BLaER1 treated with 17β-estradiol and CSF1 and Interleukin-3, amounts not matched to agents 10 nM and 100 nM (cell line): ENCODE data around the gene BABAM1.

Source experiments
- H3K27ac ChIP-seq, 11 experiments: shearing (Covaris generic); formaldehyde crosslinking; 2 replicates each; pipeline ENCODE4 v1.8.1; 2022
- H3K27me3 ChIP-seq, 11 experiments: shearing (Covaris generic); formaldehyde crosslinking; 2 replicates each; pipeline ENCODE4 v1.8.1; 2022
- H3K36me3 ChIP-seq, 11 experiments: shearing (Covaris generic); formaldehyde crosslinking; 2 replicates each; pipeline ENCODE4 v1.8.1; 2022
- H3K4me1 ChIP-seq, 10 experiments: shearing (Covaris generic); formaldehyde crosslinking; 2 replicates each; pipeline ENCODE4 v1.8.1; 2022
- H3K4me2 ChIP-seq, 11 experiments: shearing (Covaris generic); formaldehyde crosslinking; 2 replicates each; pipeline ENCODE4 v1.8.1; 2022
- H3K4me3 ChIP-seq, 10 experiments: shearing (Covaris generic); formaldehyde crosslinking; 2 replicates each; pipeline ENCODE4 v1.8.1; 2022
- H3K9ac ChIP-seq, 11 experiments: shearing (Covaris generic); formaldehyde crosslinking; 2 replicates each; pipeline ENCODE4 v1.8.1; 2022
- H3K9me3 ChIP-seq, 11 experiments: shearing (Covaris generic); formaldehyde crosslinking; replicated peaks in 1 of 11; 2 replicates each; pipeline ENCODE4 v1.8.1; 2022
- H4K20me1 ChIP-seq, 11 experiments: shearing (Covaris generic); formaldehyde crosslinking; 2 replicates each; pipeline ENCODE4 v1.8.1; 2022
- Cebpa-rat ChIP-seq, 11 experiments: shearing (Covaris generic); IDR thresholded peaks; 2 replicates each; pipeline ENCODE4 v1.8.1; 2022

BABAM1 gene

GRCh38 chr19:17240826-17241399 is 26.3 kb upstream of the BABAM1 start:
- H3K4me2 ChIP-seq = peak overlapping the region in 7 of 11 experiments; percentile 15 to 100 (median 96); a peak in 7 of 22 replicates

GRCh38 chr19:17242431-17243208 is 24.6 kb upstream of the BABAM1 start:
- H4K20me1 ChIP-seq = peaks cover 22 to 63% (median 41%) of the 10 kb centered on the region in 11 experiments; a peak in 21 of 22 replicates
- H3K4me3 ChIP-seq = peak overlapping the region in 8 of 10 experiments; percentile 3 to 98 (median 82); a peak in 11 of 20 replicates
- no peaks in the 10 kb centered on the region for H3K27me3 ChIP-seq

More at GRCh38 chr19:17240826-17241399, 26.3 kb upstream of the BABAM1 start:
- Histone ChIP-seq H3K4me3 (no peak overlapping the region), H3K36me3 (peaks cover 10 to 39% (median 29%) of the 10 kb centered on the region in 11 experiments; a peak in 21 of 22 replicates), H4K20me1 (peaks cover 22 to 63% (median 41%) of the 10 kb centered on the region in 11 experiments; a peak in 21 of 22 replicates), H3K9me3 (no peaks in the 10 kb centered on the region), H3K4me1 (peaks cover 29 to 51% (median 45%) of the 10 kb centered on the region in 10 experiments), H3K9ac (no peak overlapping the region), H3K27me3 (no peaks in the 10 kb centered on the region), H3K27ac (0 out of 22 replicates have a peak overlapping the region, but pooled peaks of 1 of the 11 experiments have one; percentile 11)
- no peak for TF ChIP-seq Cebpa-rat (IDR thresholded peaks at IDR 0.05)

GRCh38 chr19:17243211-17243829 is 23.9 kb upstream of the BABAM1 start:
- peak overlapping the region; percentile 79 to 98 (median 90) for H3K4me3 ChIP-seq
- peaks cover 1 to 30% (median 22%) of the 10 kb centered on the region in 11 experiments; a peak in 20 of 22 replicates for H3K36me3 ChIP-seq
- peak overlapping the region; percentile 93 to 100 (median 99) for H3K4me2 ChIP-seq
- no peaks in the 10 kb centered on the region for H3K9me3 ChIP-seq
- no peaks in the 10 kb centered on the region for H3K27me3 ChIP-seq
- H3K4me1 ChIP-seq = peaks cover 37 to 61% (median 52%) of the 10 kb centered on the region in 10 experiments
- H3K27ac ChIP-seq = peak overlapping the region in 7 of 11 experiments; percentile 75 to 92 (median 84); a peak in 11 of 22 replicates
- no peak for TF ChIP-seq Cebpa-rat (IDR thresholded peaks at IDR 0.05)
- peaks cover 22 to 58% (median 41%) of the 10 kb centered on the region in 11 experiments; a peak in 21 of 22 replicates for H4K20me1 ChIP-seq
- H3K9ac ChIP-seq = peak overlapping the region; percentile 83 to 91 (median 87); a peak in 21 of 22 replicates

More at GRCh38 chr19:17242431-17243208, 24.6 kb upstream of the BABAM1 start:
- TF ChIP-seq Cebpa-rat (IDR thresholded peaks at IDR 0.05) = no peak
- Histone ChIP-seq H3K27ac (peak overlapping the region in 9 of 11 experiments; percentile 24 to 57 (median 42); a peak in 15 of 22 replicates), H3K36me3 (peaks cover 8 to 37% (median 29%) of the 10 kb centered on the region in 11 experiments; a peak in 21 of 22 replicates), H3K4me2 (peak overlapping the region; percentile 93 to 100 (median 99)), H3K9me3 (no peaks in the 10 kb centered on the region), H3K4me1 (peaks cover 35 to 54% (median 49%) of the 10 kb centered on the region in 10 experiments), H3K9ac (peak overlapping the region; percentile 11 to 91 (median 87); a peak in 19 of 22 replicates)

GRCh38 chr19:17243830-17244617 is 23.2 kb upstream of the BABAM1 start:
- peak overlapping the region; percentile 53 to 92 (median 80); a peak in 18 of 22 replicates for H3K27ac ChIP-seq
- peak overlapping the region; percentile 93 to 100 (median 99) for H3K4me2 ChIP-seq
- no peak for TF ChIP-seq Cebpa-rat (IDR thresholded peaks at IDR 0.05)
- peaks cover 22 to 55% (median 41%) of the 10 kb centered on the region in 11 experiments; a peak in 21 of 22 replicates for H4K20me1 ChIP-seq
- peak overlapping the region; percentile 83 to 91 (median 87) for H3K9ac ChIP-seq
- no peaks in the 10 kb centered on the region for H3K9me3 ChIP-seq
- H3K4me1 ChIP-seq = peaks cover 37 to 64% (median 53%) of the 10 kb centered on the region in 10 experiments
- H3K27me3 ChIP-seq = no peaks in the 10 kb centered on the region
- H3K36me3 ChIP-seq = peaks cover 0 to 23% (median 16%) of the 10 kb centered on the region in 11 experiments; a peak in 10 of 22 replicates
- peak overlapping the region; percentile 79 to 98 (median 90) for H3K4me3 ChIP-seq

- Histone ChIP-seq H3K27me3 (no peaks in the 10 kb centered on the region), H3K4me1 (peaks cover 37 to 66% (median 55%) of the 10 kb centered on the region in 10 experiments), H3K4me3 (peak overlapping the region; percentile 79 to 98 (median 90)), H3K9ac (peak overlapping the region; percentile 83 to 91 (median 87)), H4K20me1 (peaks cover 22 to 53% (median 40%) of the 10 kb centered on the region in 11 experiments; a peak in 21 of 22 replicates), H3K27ac (peak overlapping the region; percentile 53 to 92 (median 80)), H3K36me3 (peaks cover 0 to 17% (median 10%) of the 10 kb centered on the region in 11 experiments; a peak in 10 of 22 replicates), H3K9me3 (no peaks in the 10 kb centered on the region), H3K4me2 (peak overlapping the region; percentile 93 to 100 (median 99))
- TF ChIP-seq Cebpa-rat (IDR thresholded peaks at IDR 0.05) = no peak
These were observed 22.4 kb upstream of the BABAM1 start for GRCh38 chr19:17244618-17245534.

- Histone ChIP-seq H3K4me1 (peaks cover 37 to 68% (median 55%) of the 10 kb centered on the region in 10 experiments), H3K9ac (peak within 1 kb of the TSS; percentile 84 to 91 (median 87)), H3K4me2 (peak within 1 kb of the TSS; percentile 93 to 100 (median 99)), H3K9me3 (no peaks in the 10 kb centered on the region), H3K27me3 (no peaks in the 10 kb centered on the region), H4K20me1 (peaks cover 18 to 46% (median 34%) of the 10 kb centered on the region in 11 experiments; a peak in 21 of 22 replicates), H3K4me3 (peak within 1 kb of the TSS; percentile 79 to 98 (median 90)), H3K27ac (peak within 1 kb of the TSS; percentile 78 to 92 (median 88)), H3K36me3 (peaks cover 0 to 10% (median 3%) of the 10 kb centered on the region in 11 experiments; a peak in 10 of 22 replicates)
- TF ChIP-seq Cebpa-rat (IDR thresholded peaks at IDR 0.05) = no peak
These were observed 21.7 kb upstream of the BABAM1 start, which contains the start of gene NR2F6 for GRCh38 chr19:17245535-17245984. TSS of gene NR2F6 (minus strand) at chr19:17245919. CDS start at chr19:17245220, 699 bp downstream.
